ENCODE data around the gene XPR1. TPM values are rescaled to one million over a fixed set of nuclear protein-coding genes. Genes with fewer than 3 reads are reported as not detected.

The XPR1 gene
- total RNA-seq, 1 experiment from 2014 or later: 30.7 TPM

DNA sequence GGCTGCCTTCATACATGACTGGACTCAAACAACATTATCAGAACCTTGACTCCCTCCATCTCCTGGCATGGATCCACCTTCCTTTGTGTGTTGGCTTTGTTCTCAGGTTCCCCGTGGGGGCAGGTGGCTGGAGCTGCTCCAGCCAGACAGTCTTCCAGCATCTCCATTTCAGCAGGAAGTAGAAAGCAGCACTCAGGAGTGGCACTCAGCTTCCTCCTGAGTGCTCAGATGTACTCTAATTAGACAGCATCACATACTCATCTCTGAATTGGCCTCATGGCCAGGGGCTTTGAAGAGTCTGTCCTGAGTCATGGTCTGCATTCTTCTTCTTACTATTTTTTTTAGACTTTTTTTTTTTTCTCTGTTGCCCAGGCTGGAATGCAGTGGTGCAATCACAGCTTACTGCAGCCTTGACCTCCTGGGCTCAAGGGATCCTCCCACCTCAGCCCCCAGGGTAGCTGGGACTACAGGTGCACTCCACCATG, 45.1 kb upstream of the XPR1 start:
- Histone ChIP-seq H3K4me1 (ENCODE audit: insufficient read depth, low read length, poor library complexity, severe bottlenecking) (no peaks in the 10 kb centered on the region), H3K9me3 (ENCODE audit: low read depth, low read length, poor library complexity, severe bottlenecking) (no peaks in the 10 kb centered on the region), H3K27ac (ENCODE audit: low read depth, low read length, poor library complexity, severe bottlenecking) (no peak overlapping the region), H3K27me3 (replicated peaks; ENCODE audit: insufficient read depth, low read depth, low read length, poor library complexity) (no peaks in the 10 kb centered on the region), H3K4me3 (ENCODE audit: low read depth, low read length, poor library complexity, severe bottlenecking) (no peak overlapping the region), H3K36me3 (ENCODE audit: insufficient read depth, low read length, poor library complexity, severe bottlenecking) (no peaks in the 10 kb centered on the region)
- intact Hi-C loops (cut with micrococcal nuclease; ENCODE audit: unreplicated experiment): no loop called here
- DNase-seq (ENCODE audit: low spot score): no peak
- no TSS peak for BruUV-seq (replicated peaks)
- ChIA-PET CTCF (no interaction called here), POLR2A (ENCODE audit: low non-redundant PET) (no interaction called here)
- TF ChIP-seq EZH2 (IDR thresholded peaks at IDR 0.05; ENCODE audit: borderline replicate concordance, low read depth, low read length, poor library complexity, severe bottlenecking) (no peak), CTCF (conservative IDR thresholded peaks at IDR 0.05; ENCODE audit: low read depth, low read length) (no peak)

GRCh38 chr1:180588121-180588520, 43.7 kb upstream of the XPR1 start:
- no peak for TF ChIP-seq CTCF (conservative IDR thresholded peaks at IDR 0.05; ENCODE audit: low read depth, low read length)
- no peak for TF ChIP-seq EZH2 (IDR thresholded peaks at IDR 0.05; ENCODE audit: borderline replicate concordance, low read depth, low read length, poor library complexity, severe bottlenecking)
- DNase-seq (ENCODE audit: low spot score): no peak
- no TSS peak for BruUV-seq (replicated peaks)
- POLR2A ChIA-PET (ENCODE audit: low non-redundant PET): no interaction called here
- no peaks in the 10 kb centered on the region for H3K9me3 ChIP-seq (ENCODE audit: low read depth, low read length, poor library complexity, severe bottlenecking)
- no peaks in the 10 kb centered on the region for H3K4me1 ChIP-seq (ENCODE audit: insufficient read depth, low read length, poor library complexity, severe bottlenecking)
- no peaks in the 10 kb centered on the region for H3K36me3 ChIP-seq (ENCODE audit: insufficient read depth, low read length, poor library complexity, severe bottlenecking)
- H3K27me3 ChIP-seq (replicated peaks; ENCODE audit: insufficient read depth, low read depth, low read length, poor library complexity): no peaks in the 10 kb centered on the region
- CTCF ChIA-PET: no interaction called here
- intact Hi-C loops (cut with micrococcal nuclease; ENCODE audit: unreplicated experiment): no loop called here
- no peak overlapping the region for H3K4me3 ChIP-seq (ENCODE audit: low read depth, low read length, poor library complexity, severe bottlenecking)
- H3K27ac ChIP-seq (ENCODE audit: low read depth, low read length, poor library complexity, severe bottlenecking): no peak overlapping the region

DNA sequence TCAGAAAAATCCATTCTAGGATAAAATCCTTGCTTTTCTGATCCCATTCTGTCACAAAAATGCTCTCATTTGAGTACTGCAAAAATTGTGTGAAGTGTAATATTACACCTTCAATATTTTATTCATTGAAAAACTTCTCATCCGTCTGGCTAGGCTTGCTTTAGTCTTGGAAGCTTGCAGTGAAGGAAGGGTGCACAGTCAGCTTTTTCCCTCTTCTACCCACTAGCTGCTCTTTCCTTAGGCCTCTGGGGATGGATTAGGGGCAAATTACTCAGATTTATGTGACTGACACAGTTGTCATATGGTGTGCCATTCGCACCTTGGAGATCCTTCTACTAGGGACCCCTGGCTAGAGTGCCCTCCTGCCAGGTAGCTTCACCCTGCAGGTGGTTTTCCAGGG, 40.9 kb upstream of the XPR1 start:
- intact Hi-C loops (cut with micrococcal nuclease; ENCODE audit: unreplicated experiment): no loop called here
- CTCF ChIA-PET: interaction anchor here (0.5 kb wide), 1 partner anchor 33 kb away, joined by 5 read pairs; no protein-coding TSS in a partner anchor
- no TSS peak for BruUV-seq (replicated peaks)
- Histone ChIP-seq H3K36me3 (ENCODE audit: insufficient read depth, low read length, poor library complexity, severe bottlenecking) (no peaks in the 10 kb centered on the region), H3K27me3 (replicated peaks; ENCODE audit: insufficient read depth, low read depth, low read length, poor library complexity) (no peaks in the 10 kb centered on the region), H3K9me3 (ENCODE audit: low read depth, low read length, poor library complexity, severe bottlenecking) (no peaks in the 10 kb centered on the region), H3K4me1 (ENCODE audit: insufficient read depth, low read length, poor library complexity, severe bottlenecking) (no peaks in the 10 kb centered on the region), H3K27ac (ENCODE audit: low read depth, low read length, poor library complexity, severe bottlenecking) (no peak overlapping the region), H3K4me3 (ENCODE audit: low read depth, low read length, poor library complexity, severe bottlenecking) (no peak overlapping the region)
- no peak for DNase-seq (ENCODE audit: low spot score)
- POLR2A ChIA-PET (ENCODE audit: low non-redundant PET): no interaction called here
- TF ChIP-seq CTCF (conservative IDR thresholded peaks at IDR 0.05; ENCODE audit: low read depth, low read length) (no peak), EZH2 (IDR thresholded peaks at IDR 0.05; ENCODE audit: borderline replicate concordance, low read depth, low read length, poor library complexity, severe bottlenecking) (no peak)
